Right atrium auricular region (tissue), 2 donors: ENCODE measurements around the gene CYTH3. TPM values are rescaled to one million over a fixed set of nuclear protein-coding genes. Genes with fewer than 3 reads are reported as not detected.
"Not testable (repeated sequence)": the region's sequence is repeated elsewhere in the genome, so short reads cannot be mapped to it uniquely, and the experiment has no call there.

ENCODE experiments used
- DNase-seq: peaks from one replicate; pipeline ENCODE4 v3.0.0-alpha.2; 2019; ENCODE audit warnings: low spot score
- H3K27ac ChIP-seq, 2 donors: fragments of 200-600 bp; sonication (generic); 1 replicate in 1 of 2; 2 replicates in 1 of 2; pipeline ENCODE4 v1.5.1; 2016 to 2019
- H3K27me3 ChIP-seq, 2 donors: fragments of 200-600 bp; sonication (generic); one replicate each; pipeline versions ENCODE4 v1.5.1 to v1.6.0; 2017 to 2019
- H3K36me3 ChIP-seq: fragments of 200-600 bp; sonication (generic); one replicate; pipeline ENCODE4 v1.5.1; 2016
- H3K4me1 ChIP-seq, 2 donors: fragments of 200-600 bp; sonication (generic); one replicate each; pipeline versions ENCODE4 v1.5.1 to v1.6.0; 2017 to 2019
- H3K4me3 ChIP-seq, 2 donors: fragments of 200-600 bp; sonication (generic); 1 replicate in 1 of 2; 2 replicates in 1 of 2; pipeline ENCODE4 v1.5.1; 2017 to 2019; ENCODE audit warnings: mild to moderate bottlenecking in 1 of 2, moderate library complexity in 1 of 2
- H3K9me3 ChIP-seq, 2 donors: fragments of 200-600 bp; sonication (generic); one replicate each; pipeline ENCODE4 v1.5.1; 2019
- CTCF ChIP-seq, 2 donors: fragments of 200-600 bp; sonication (generic); IDR thresholded peaks; one replicate each; pipeline ENCODE4 v1.5.1; 2019; ENCODE audit warnings: antibody characterized with exemption in 2 of 2
- total RNA-seq, 2 donors: library from RNA; depleted of rRNA; stranded (reverse); fragments of >200 nt; gene quantifications; one replicate each; pipeline ENCODE4 v1.1.0, GENCODE V29; 2016

Gene CYTH3
- total RNA-seq, 2 donors from 2014 or later = 27.2 to 34.0 TPM

- Histone ChIP-seq H3K36me3 (no peaks in the 10 kb centered on the region), H3K27ac (no peak overlapping the region), H3K27me3 (no peaks in the 10 kb centered on the region), H3K9me3 (no peaks in the 10 kb centered on the region), H3K4me1 (no peaks in the 10 kb centered on the region), H3K4me3 (no peak overlapping the region)
- no peak for DNase-seq
- no peak for TF ChIP-seq CTCF (IDR thresholded peaks at IDR 0.05)
These were observed 14.1 kb upstream of the CYTH3 start for GRCh38 chr7:6286486-6286885.

DNA sequence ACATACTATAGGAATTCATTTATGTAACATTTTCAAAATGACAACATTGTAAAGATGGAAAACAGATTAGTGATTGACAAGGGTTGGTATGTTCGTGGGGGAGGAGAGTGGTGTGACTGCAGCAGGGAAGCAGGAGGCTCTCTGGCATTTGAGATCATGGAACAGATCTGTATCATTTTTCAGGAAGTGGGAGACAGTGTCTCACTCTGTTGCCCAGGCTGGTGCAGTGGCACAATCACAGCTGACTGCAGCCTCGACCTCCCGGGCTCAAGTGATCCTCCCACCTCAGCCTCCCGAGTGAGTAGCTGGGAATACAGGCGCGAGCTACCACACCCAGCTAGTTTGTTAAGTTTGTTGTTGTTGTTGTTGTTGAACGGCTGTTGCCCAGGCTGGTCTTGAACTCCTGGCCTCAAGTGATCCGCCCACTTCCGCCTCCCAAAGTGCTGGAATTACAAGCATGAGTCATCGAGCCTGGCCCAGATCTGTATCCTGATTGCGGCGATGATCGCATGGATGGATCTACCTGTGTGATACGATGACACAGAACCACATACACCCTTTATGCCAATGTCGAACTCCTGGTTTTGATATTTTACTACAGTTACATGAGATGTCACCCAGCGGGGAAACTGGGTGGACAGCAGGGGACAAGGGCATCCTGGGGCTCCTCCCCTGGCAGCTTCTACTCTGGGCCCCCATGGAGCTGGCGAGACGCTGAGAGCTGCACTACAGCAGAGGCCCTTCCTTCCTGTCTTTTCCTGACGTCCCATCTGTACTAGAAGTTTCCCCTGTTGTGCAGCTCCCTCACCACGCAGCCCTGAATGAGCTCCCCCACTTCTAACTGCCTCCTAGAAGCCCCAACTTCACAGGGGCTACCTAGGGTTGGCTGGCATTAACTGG, 12.3 kb upstream of the CYTH3 start:
- no peaks in the 10 kb centered on the region for H3K36me3 ChIP-seq
- no peak overlapping the region for H3K4me3 ChIP-seq
- DNase-seq = no peak
- no peaks in the 10 kb centered on the region for H3K9me3 ChIP-seq
- H3K27me3 ChIP-seq = no peaks in the 10 kb centered on the region
- no peak for TF ChIP-seq CTCF (IDR thresholded peaks at IDR 0.05)
- no peak overlapping the region for H3K27ac ChIP-seq
- no peaks in the 10 kb centered on the region for H3K4me1 ChIP-seq

DNA sequence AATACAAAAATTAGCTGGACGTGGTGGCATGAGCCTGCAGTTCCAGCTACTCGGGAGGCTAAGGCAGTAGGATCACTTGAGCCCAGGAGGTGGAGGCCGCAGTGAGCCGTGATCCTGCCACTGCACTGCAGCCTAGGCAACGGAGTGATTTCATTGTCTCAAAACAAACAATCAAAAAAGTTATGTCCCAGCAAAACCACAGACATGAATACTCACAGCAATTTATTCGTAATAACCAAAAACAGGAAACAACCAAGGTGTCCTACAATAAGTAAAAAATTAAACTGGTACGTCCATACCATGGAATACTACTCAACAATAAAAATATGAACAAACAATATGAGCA, 11.6 kb upstream of the CYTH3 start:
- no peak for TF ChIP-seq CTCF (IDR thresholded peaks at IDR 0.05)
- Histone ChIP-seq H3K9me3 (no peaks in the 10 kb centered on the region), H3K4me3 (no peak overlapping the region), H3K27me3 (no peaks in the 10 kb centered on the region), H3K27ac (no peak overlapping the region), H3K36me3 (no peaks in the 10 kb centered on the region), H3K4me1 (no peaks in the 10 kb centered on the region)
- no peak for DNase-seq

DNA sequence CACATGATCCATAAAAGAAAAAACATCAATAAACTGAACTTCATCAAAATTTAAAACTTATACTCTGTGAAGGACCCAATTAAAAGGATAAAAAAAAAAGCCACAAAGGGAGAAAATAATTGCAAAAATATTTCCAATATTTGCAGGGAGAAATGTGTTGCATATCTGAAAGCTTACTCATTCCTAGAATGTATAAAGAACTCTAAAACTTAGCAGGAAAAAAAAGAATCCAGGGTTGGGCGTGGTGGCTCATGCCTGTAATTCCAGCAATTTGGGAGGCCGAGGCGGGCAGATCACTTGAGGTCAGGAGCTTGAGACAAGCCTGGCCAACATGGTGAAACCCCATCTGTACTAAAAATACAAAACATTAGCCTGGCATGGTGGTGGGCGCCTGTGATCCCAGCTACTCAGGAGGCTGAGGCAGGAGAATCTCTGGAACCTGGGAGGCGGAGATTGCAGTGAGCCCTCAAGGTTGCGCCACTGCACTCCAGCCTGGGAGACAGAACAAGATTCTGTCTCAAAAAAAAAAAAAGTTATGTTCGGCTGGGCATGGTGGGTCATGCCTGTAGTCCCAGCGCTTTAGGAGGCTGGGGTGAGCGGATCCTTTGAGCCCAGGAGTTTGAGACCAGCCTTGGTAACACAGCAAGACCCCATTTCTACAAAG, 11.1 kb upstream of the CYTH3 start:
- not testable (repeated sequence) for H3K27me3 ChIP-seq, H3K4me1 ChIP-seq, H3K27ac ChIP-seq, H3K9me3 ChIP-seq, H3K4me3 ChIP-seq, H3K36me3 ChIP-seq, DNase-seq

DNA sequence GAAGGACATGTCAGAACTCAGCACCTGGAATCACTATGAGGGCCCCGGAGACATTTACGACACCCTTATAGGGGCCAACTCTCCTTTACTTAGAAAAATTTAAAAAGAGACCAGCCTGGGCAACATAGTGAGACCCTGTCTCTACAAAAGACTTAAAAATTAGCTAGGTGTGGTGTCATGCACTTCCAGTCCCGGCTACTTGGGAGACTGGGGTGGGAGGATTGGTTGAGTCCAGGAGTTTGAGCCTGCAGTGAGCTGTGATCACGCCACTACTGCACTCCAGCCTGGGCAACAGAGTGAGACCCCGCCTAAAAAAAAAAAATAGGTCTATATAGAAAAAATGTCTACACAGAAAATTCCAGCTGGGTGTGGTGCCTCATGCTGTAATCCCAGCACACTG, 7.5 kb upstream of the CYTH3 start:
- Histone ChIP-seq H3K27ac (no peak overlapping the region), H3K9me3 (no peaks in the 10 kb centered on the region), H3K4me1 (no peaks in the 10 kb centered on the region), H3K27me3 (no peaks in the 10 kb centered on the region), H3K4me3 (no peak overlapping the region), H3K36me3 (no peaks in the 10 kb centered on the region)
- TF ChIP-seq CTCF (IDR thresholded peaks at IDR 0.05) = no peak
- DNase-seq = no peak

- no peak for TF ChIP-seq CTCF (IDR thresholded peaks at IDR 0.05)
- Histone ChIP-seq H3K27ac (no peak overlapping the region), H3K36me3 (no peaks in the 10 kb centered on the region), H3K9me3 (no peaks in the 10 kb centered on the region), H3K4me3 (no peak overlapping the region), H3K27me3 (no peaks in the 10 kb centered on the region), H3K4me1 (no peaks in the 10 kb centered on the region)
- DNase-seq = no peak
These were observed 6.9 kb upstream of the CYTH3 start for GRCh38 chr7:6279341-6279740.
